Skin epidermis (tissue), 12 donors: Measurements from ENCODE around the gene HPSE2.
"Not testable (repeated sequence)": the region's sequence is repeated elsewhere in the genome, so short reads cannot be mapped to it uniquely, and the experiment has no call there.

Experiments
- H3K27ac ChIP-seq, 21 experiments: fragments of 200-600 bp; sonication (generic) in 11 of 21; one replicate each; pipeline ENCODE4 v1.5.0; 2020; ENCODE audit warnings: mild to moderate bottlenecking in 3 of 21, inconsistent platforms in 2 of 21, moderate library complexity in 2 of 21
- H3K4me3 ChIP-seq, 7 experiments: fragments of 200-600 bp; sonication (generic) in 2 of 7; one replicate each; pipeline ENCODE4 v1.5.0; 2020; ENCODE audit warnings: inconsistent platforms in 2 of 7, mild to moderate bottlenecking in 2 of 7, moderate library complexity in 1 of 7

HPSE2 gene

DNA sequence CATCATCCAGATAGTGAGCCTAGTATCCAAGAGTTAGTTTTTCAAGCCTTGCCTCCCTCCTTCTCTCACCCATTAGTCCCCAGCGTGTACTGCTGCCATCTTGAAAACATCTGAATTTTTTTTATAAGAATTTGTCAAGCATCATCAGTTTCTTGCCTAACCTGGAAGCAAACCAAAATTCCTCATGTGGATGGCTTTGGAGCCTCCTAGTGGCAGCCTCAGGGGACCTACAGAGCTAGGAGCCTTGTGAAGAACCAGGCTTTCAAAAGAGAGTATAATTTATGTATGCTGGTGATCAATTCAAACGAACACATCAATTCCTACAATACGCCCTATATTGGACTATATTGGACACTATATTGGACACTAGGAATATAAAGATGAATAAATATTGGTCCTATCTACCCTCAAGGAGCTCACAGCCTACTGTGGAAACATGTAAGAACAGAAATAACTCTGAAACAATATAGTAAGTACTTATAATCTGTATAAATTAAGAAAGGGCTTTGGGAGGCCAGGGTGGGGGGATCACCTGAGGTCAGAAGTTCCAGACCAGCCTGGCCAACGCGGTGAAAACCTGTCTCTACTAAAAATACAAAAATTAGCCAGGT is 63.4 kb downstream of the HPSE2 start:
- Histone ChIP-seq H3K4me3 (no peak overlapping the region), H3K27ac (no peak overlapping the region)

- Histone ChIP-seq H3K27ac (no peak overlapping the region), H3K4me3 (no peak overlapping the region)
These were observed 65.5 kb downstream of the HPSE2 start for GRCh38 chr10:99170116-99170675.

DNA sequence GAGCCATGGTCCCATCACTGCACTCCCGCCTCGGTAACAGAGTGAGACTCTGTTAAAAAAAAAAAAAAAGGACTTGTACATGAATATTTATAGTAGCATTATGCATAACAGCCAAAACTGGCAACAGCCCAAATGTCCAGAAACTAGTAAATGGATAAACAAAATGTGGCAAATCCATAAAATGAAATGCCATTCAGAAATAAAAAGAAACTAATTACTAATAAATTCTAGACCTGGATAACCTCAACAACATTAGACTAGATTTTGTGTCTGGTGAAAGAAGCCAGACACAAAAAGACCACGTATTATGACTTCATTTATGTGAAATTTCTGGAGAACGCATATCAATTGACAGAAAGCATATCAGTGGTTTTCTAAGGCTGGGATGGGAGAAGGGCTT is 74.5 kb downstream of the HPSE2 start:
- no peak overlapping the region for H3K4me3 ChIP-seq
- no peak overlapping the region for H3K27ac ChIP-seq

- no peak overlapping the region for H3K27ac ChIP-seq
- no peak overlapping the region for H3K4me3 ChIP-seq
These were observed 92.0 kb downstream of the HPSE2 start for GRCh38 chr10:99143651-99144050.

DNA sequence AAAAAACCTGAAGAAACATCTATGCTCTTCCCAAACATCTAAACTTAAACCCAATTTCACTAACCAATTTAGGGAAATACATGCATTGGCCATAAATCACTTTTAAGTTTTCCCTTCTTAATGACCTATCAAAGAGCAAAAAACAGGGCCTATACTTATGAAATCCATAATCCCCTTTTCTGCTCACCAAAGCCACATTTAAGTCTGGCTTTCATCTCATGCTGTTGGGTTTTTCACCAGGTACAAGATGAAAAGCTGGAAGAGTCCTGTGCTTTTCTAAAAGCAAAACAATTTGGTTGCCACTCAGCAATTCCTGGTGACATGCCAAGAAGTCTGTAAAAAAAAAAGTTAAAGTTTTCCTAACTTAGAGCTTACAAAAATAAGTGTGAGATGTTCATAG is 92.6 kb downstream of the HPSE2 start:
- no peak overlapping the region for H3K27ac ChIP-seq
- no peak overlapping the region for H3K4me3 ChIP-seq

DNA sequence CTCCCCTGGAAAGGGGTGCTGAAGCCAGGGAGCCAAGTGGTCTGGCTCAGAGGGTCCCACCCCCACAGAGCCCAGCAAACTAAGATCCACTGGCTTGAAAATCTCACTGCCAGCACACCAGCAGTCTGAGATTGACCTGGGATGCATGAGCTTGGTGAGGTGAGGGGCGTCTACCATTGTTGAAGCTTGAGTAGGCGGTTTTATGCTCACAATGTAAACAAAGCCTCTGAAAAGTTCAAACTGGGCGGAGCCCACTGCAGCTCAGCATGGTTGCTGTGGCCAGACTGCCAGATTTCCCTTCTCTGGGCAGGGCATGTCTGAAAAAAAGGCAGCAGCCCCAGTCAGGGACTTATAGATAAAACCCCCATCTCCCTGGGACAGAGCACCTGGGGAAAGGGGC is 102.8 kb downstream of the HPSE2 start:
- not testable (repeated sequence) for H3K4me3 ChIP-seq, H3K27ac ChIP-seq

- no peak overlapping the region for H3K27ac ChIP-seq
- no peak overlapping the region for H3K4me3 ChIP-seq
These were observed 109.8 kb downstream of the HPSE2 start for GRCh38 chr10:99125879-99126278.

- Histone ChIP-seq H3K27ac (no peak overlapping the region), H3K4me3 (no peak overlapping the region)
These were observed 111.3 kb downstream of the HPSE2 start for GRCh38 chr10:99124376-99124775.

- Histone ChIP-seq H3K27ac (no peak overlapping the region), H3K4me3 (no peak overlapping the region)
These were observed 111.8 kb downstream of the HPSE2 start for GRCh38 chr10:99123851-99124250.

DNA sequence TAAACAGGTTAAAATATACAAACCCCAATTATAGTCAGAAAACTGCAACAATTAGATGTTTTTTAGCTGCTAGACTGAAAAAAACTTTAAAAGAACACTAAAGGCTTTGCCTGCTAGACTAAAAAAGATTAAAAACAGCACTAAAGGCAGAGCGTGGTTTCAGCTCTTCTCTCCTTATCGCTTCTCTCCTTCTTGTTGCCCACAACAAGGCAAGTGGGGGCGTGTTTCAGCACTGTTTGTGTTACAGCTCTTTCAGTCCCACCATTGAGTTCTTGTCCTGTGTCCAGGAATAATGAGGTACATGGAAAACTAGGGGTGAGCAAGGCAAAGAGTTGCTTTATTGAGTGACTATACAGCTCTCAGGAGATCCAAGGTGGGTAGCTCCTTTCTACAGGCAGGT is 112.3 kb downstream of the HPSE2 start:
- no peak overlapping the region for H3K27ac ChIP-seq
- H3K4me3 ChIP-seq, result no peak overlapping the region

- H3K27ac ChIP-seq, result no peak overlapping the region
- no peak overlapping the region for H3K4me3 ChIP-seq
These were observed 116.3 kb downstream of the HPSE2 start for GRCh38 chr10:99119258-99119748.

DNA sequence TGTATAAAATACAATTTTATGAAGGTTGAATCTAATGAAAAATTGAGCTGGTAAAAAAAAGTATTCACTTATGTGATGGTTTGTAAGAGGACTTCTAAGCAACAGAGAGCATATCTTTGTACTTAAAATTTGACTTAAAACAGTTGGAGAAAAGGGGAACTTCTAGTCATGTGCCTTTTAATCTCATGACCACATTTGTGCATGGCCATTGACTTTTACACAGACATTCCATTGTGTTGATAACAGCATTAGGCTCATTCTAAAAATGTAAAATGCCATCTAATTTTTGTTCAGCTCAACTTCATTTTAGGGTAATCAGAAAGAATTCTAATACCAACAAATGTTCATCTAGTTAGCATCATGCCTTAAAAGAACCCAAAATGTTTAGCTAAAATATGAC is 119.9 kb downstream of the HPSE2 start:
- H3K27ac ChIP-seq, result peak overlapping the region in 1 of 21 experiments; percentile 27
- H3K4me3 ChIP-seq, result no peak overlapping the region

GRCh38 chr10:99085358-99085757 is 150.3 kb downstream of the HPSE2 start:
- Histone ChIP-seq H3K4me3 (no peak overlapping the region), H3K27ac (no peak overlapping the region)

GRCh38 chr10:99084161-99084560 is 151.5 kb downstream of the HPSE2 start:
- H3K27ac ChIP-seq, result no peak overlapping the region
- no peak overlapping the region for H3K4me3 ChIP-seq

DNA sequence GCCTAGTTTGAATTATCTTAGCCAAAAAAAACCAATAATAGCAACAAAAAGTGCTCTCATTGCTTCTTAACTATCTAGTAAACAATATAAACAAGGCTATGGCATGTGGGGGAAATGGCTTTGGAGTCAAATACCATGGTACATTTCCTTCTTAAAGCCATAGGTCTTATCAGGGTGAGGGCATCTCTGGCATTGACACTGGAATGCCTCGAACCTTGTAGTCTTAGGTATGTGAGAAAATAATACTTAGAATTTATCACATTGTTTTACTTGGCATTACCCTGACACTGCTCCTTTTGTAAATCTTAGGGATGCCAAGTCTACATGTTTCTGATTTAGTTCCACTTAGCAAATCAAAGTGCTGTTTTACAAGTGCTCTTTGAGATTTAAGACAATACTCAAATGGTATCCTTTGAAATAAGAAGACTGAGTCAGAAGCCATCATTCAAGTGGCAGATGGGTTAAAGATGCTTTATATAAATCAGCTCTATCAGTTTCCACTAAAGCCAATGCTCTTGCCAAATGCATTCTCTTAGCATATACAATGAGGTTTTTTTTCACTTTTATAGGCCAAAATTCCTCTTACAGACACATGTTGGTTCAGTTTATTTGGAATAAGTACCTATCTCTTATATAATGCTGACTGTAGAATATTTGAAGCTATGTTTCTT is 155.2 kb downstream of the HPSE2 start:
- Histone ChIP-seq H3K27ac (no peak overlapping the region), H3K4me3 (no peak overlapping the region)

DNA sequence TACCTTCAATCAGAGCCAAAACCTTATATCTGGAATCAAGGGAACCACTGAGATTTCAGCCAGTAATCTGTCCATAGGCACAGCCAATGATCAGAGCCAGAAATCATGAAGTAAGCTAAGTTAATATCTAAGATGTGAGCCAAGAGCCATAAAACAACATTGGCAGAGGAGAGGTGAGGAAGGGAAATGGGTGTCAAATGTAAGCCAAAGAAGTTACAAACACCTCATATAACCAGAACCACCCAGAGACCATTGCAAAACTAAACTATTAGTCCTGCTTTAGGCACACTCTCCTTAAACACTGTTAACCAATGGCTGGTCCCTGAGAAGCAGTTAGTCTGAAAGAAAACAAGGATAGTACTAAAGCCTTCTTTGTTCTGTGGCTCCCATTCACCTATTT is 173.1 kb downstream of the HPSE2 start:
- Histone ChIP-seq H3K27ac (no peak overlapping the region), H3K4me3 (no peak overlapping the region)

DNA sequence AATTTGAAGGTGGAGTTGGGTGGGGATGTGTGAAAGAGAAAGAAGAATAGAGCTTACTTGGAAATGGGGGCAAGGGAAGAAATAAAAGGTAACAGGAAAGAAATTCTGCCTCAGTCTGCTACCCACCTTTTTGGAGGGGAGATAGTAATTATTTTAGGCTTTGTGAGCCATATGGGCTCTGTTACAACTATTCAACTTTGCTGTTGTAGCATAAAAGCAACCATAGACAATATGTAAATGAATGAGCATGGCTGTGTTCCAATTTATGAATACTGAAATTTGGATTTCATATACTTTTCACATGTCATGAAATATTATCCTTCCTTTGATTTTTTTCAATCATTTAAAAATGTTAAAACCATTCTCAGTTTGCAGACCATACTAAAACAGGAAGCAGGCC is 176.9 kb downstream of the HPSE2 start:
- H3K4me3 ChIP-seq, result no peak overlapping the region
- H3K27ac ChIP-seq, result no peak overlapping the region

- H3K4me3 ChIP-seq, result no peak overlapping the region
- H3K27ac ChIP-seq, result no peak overlapping the region
These were observed 177.5 kb downstream of the HPSE2 start for GRCh38 chr10:99057936-99058690.

DNA sequence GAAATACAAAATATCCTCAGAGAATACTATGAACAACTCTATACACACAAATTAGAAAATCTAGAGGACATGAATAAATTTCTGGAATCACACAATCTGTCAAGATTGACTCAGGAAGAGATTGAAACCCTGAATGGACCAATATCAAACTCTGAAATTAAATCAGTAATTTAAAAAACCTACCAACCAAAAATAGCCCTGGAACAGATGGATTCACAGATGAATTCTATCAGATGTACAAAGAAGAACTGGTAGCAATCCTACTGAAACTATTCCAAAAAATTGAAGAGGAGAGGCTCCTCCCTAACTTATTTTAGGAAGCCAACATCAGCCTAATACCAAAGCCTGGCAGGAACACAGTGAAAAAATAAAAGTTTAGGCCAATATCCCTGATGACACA is 190.0 kb downstream of the HPSE2 start:
- Histone ChIP-seq H3K27ac (no peak overlapping the region), H3K4me3 (no peak overlapping the region)

GRCh38 chr10:99042051-99042771 is 193.4 kb downstream of the HPSE2 start:
- no peak overlapping the region for H3K27ac ChIP-seq
- H3K4me3 ChIP-seq, result no peak overlapping the region
